Testis (tissue), 2 donors: ENCODE data around the gene XAF1.

ENCODE experiments used
- CTCF ChIP-seq, 3 experiments: fragments of 450-650 bp in 2 of 3; fragments of 200-600 bp in 1 of 3; sonication (generic) in 1 of 3; IDR thresholded peaks; one replicate each; pipeline ENCODE4 v1.5.1; 2016 to 2019; ENCODE audit warnings: antibody characterized with exemption in 3 of 3, mild to moderate bottlenecking in 2 of 3, moderate library complexity in 1 of 3
- POLR2A ChIP-seq: fragments of 450-650 bp; IDR thresholded peaks from one replicate; pipeline ENCODE4 v1.6.1; 2017; ENCODE audit warnings: antibody characterized with exemption, mild to moderate bottlenecking, moderate library complexity

GRCh38 chr17:6708357-6708961 is 47.4 kb upstream of the XAF1 start:
- TF ChIP-seq POLR2A (no peak), CTCF (IDR thresholded peaks at IDR 0.05) (no peak)
